ENCODE results near the gene S100Z.
"Not testable (repeated sequence)": the region's sequence is repeated elsewhere in the genome, so short reads cannot be mapped to it uniquely, and the experiment has no call there.

S100Z gene

GRCh38 chr5:76867827-76868693 is 18.2 kb downstream of the S100Z start:
- DNase-seq (ENCODE audit: low read depth in 1 of 2, low spot score in 1 of 2), result peak; percentile 17 to 25

GRCh38 chr5:76870046-76870445 is 20.2 kb downstream of the S100Z start:
- no peak for DNase-seq (ENCODE audit: low read depth in 1 of 2, low spot score in 1 of 2)

- no peak for DNase-seq (ENCODE audit: low read depth in 1 of 2, low spot score in 1 of 2)
Measured at GRCh38 chr5:76874088-76874581, 24.3 kb downstream of the S100Z start.

- no peak for DNase-seq (ENCODE audit: low read depth in 1 of 2, low spot score in 1 of 2)
Measured at GRCh38 chr5:76888733-76889300, 39.0 kb downstream of the S100Z start.

GRCh38 chr5:76893294-76893693 is 43.5 kb downstream of the S100Z start:
- DNase-seq (ENCODE audit: low read depth in 1 of 2, low spot score in 1 of 2), result no peak

- no peak for DNase-seq (ENCODE audit: low read depth in 1 of 2, low spot score in 1 of 2)
Measured at GRCh38 chr5:76896196-76896595, 46.4 kb downstream of the S100Z start.

GRCh38 chr5:76901522-76901921 is 51.7 kb downstream of the S100Z start:
- no peak for DNase-seq (ENCODE audit: low read depth in 1 of 2, low spot score in 1 of 2)

GRCh38 chr5:76908166-76908565 is 58.4 kb downstream of the S100Z start:
- no peak for DNase-seq (ENCODE audit: low read depth in 1 of 2, low spot score in 1 of 2)

GRCh38 chr5:76910344-76910933 is 60.6 kb downstream of the S100Z start:
- not testable (repeated sequence) for DNase-seq (ENCODE audit: low read depth in 1 of 2, low spot score in 1 of 2)

- DNase-seq (ENCODE audit: low read depth in 1 of 2, low spot score in 1 of 2), result not testable (repeated sequence)
Measured at GRCh38 chr5:76914671-76915070, 64.9 kb downstream of the S100Z start.

- DNase-seq (ENCODE audit: low read depth in 1 of 2, low spot score in 1 of 2), result no peak
Measured at GRCh38 chr5:76918539-76918938, 68.7 kb downstream of the S100Z start.

GRCh38 chr5:76920491-76920890 is 70.7 kb downstream of the S100Z start:
- DNase-seq (ENCODE audit: low read depth in 1 of 2, low spot score in 1 of 2), result no peak

GRCh38 chr5:76926329-76927105 is 76.7 kb downstream of the S100Z start:
- no peak for DNase-seq (ENCODE audit: low read depth in 1 of 2, low spot score in 1 of 2)

- no peak for DNase-seq (ENCODE audit: low read depth in 1 of 2, low spot score in 1 of 2)
Measured at GRCh38 chr5:76927961-76928360, 78.1 kb downstream of the S100Z start.

- no peak for DNase-seq (ENCODE audit: low read depth in 1 of 2, low spot score in 1 of 2)
Measured at GRCh38 chr5:76930083-76930482, 80.3 kb downstream of the S100Z start.

- no peak for DNase-seq (ENCODE audit: low read depth in 1 of 2, low spot score in 1 of 2)
Measured at GRCh38 chr5:76938177-76938576, 88.4 kb downstream of the S100Z start.

GRCh38 chr5:76941000-76941399 is 91.2 kb downstream of the S100Z start:
- DNase-seq (ENCODE audit: low read depth in 1 of 2, low spot score in 1 of 2), result no peak

- DNase-seq (ENCODE audit: low read depth in 1 of 2, low spot score in 1 of 2), result no peak
Measured at GRCh38 chr5:76941442-76941841, 91.6 kb downstream of the S100Z start.

GRCh38 chr5:76942581-76942980 is 92.8 kb downstream of the S100Z start:
- no peak for DNase-seq (ENCODE audit: low read depth in 1 of 2, low spot score in 1 of 2)

GRCh38 chr5:76943006-76943405 is 93.2 kb downstream of the S100Z start:
- no peak for DNase-seq (ENCODE audit: low read depth in 1 of 2, low spot score in 1 of 2)

- no peak for DNase-seq (ENCODE audit: low read depth in 1 of 2, low spot score in 1 of 2)
Measured at GRCh38 chr5:76944638-76945037, 94.8 kb downstream of the S100Z start.
